GM18502 (cell line): ENCODE measurements around the gene SCCPDH.
"Not testable (repeated sequence)": the region's sequence is repeated elsewhere in the genome, so short reads cannot be mapped to it uniquely, and the experiment has no call there.

Experiments used
- ATAC-seq: cut with Tn5 transposase; IDR thresholded peaks from one replicate; pipeline ENCODE4 v1.9.1; 2021; ENCODE audit warnings: mild to moderate bottlenecking; ENCODE audit not compliant: unreplicated experiment, poor library complexity

The SCCPDH gene

DNA sequence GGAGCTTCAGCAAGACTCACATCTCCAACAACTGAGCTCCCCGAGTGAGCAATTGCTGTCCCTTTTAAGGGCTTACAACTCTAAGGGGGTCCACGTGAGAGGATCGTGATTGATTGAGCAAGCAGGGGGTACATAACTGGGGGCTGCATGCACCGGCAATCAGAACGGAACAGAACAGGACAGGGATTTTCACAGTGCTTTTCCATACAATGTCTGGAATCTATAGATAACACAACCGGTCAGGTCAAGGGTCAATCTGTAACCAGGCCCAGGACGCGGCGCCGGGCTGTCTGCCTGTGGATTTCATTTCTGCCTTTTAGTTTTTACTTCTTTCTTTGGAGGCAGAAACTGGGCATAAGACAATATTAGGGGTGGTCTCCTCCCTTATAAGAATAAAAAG, 21.9 kb downstream of the SCCPDH start:
- not testable (repeated sequence) for ATAC-seq

DNA sequence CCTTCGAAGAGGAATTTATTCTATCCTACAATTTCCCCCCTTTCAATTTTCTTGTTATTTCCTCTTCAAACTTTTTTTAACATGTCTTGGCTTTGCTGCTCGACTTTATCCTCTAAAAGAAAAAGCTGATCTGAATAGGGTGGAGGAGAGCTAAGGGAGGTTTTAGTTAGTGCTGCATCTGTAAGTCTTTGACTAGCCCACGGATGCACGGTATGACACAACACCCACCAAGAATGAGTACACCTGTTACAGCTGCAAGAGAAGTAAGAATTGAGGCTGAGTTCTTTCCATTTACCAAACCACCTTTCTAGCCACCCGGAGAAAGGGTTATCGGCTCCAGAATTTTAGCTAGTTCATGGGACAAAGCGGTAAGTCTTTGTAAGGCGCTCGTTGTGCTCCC, 23.8 kb downstream of the SCCPDH start:
- no peak for ATAC-seq

- ATAC-seq, result no peak
Measured at GRCh38 chr1:246748867-246749266, 24.7 kb downstream of the SCCPDH start.

- ATAC-seq, result no peak
Measured at GRCh38 chr1:246750752-246751151, 26.5 kb downstream of the SCCPDH start.

DNA sequence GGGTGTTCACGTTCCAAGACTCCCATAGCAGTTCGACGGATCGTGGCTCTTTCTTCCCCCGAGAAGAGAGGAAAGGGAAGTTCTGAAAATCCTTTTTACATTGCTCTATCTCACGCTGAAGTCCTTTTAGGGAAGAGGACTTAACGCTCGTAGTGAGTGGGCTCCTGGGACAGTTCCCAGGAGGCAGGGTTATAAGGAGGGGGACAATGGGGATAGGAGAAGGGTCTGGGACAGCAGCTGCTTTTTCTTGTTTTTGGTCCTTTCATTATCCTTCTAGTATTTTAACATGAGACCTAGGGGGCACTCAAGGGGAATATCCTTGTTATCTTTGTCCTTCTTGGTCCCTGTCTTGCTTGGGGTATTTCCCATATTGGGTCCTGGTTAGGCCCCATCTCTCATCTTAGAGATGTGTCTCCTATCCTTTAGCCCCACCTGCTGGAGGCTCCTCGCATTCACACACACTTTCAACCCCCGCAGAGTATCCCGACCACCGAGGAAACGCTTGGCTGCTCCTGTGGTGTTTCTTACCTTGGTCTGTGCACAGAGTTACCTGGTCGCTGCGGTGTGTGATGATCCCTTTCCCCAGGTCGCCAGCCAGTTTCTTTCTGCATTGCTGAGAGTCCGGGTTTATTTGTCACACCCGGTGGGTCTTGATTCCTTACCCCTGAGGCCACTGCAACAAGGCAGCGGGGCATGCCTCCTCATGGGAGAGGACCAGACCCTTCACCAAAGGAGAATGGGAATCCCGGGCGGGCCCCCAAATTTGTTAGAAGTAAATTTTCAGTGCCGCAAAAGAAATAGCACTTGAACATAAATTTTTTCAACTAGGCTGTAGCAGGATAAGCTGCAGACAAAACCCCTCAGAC, 29.7 kb downstream of the SCCPDH start:
- peak; percentile 92 for ATAC-seq

- no peak for ATAC-seq
Measured at GRCh38 chr1:246755419-246755818, 31.2 kb downstream of the SCCPDH start.

DNA sequence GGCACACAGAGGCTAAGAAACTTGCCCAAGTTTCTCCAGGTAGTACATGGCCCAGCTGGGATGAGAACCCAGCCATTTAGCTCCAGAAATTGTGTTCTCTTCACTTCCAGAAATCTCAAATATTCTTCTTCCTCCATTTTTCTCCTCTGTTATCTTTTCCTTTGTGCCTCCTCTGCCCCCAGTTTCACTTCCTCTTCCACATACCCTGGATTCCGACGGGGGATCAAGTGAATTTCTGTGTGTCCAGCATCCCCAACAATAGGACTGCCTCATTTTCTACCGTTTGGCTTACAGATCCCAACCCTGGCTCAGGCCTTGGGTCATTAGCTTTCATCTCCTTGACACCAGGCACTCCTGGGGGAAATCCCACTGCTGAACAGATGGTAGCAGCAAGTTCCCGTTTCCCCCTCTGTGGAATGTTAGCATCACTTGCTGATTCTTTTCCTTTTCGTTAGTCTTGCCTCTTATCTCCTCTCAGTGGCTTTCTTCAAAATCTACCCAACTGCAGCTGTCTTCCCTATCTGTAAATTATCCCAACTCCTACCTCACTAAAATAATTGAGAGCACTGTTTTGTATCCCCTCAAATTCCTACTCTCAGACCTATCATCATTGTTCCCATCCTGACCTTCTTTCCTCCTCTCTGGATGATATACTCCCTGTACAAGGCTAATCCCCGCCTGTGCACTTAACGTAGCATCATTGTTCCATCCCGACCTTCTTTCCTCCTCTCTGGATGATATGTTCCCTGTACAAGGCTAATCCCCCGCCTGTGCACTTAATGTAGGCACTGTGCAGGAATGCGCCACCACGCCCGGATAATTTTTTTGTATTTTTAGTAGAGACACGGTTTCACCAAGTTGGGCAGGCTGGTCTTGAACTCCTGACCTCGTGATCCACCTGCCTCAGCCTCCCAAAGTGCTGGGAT, 36.5 kb downstream of the SCCPDH start:
- ATAC-seq, result no peak

GRCh38 chr1:246761396-246761795, 37.2 kb downstream of the SCCPDH start:
- ATAC-seq, result no peak

GRCh38 chr1:246765521-246765920, 41.3 kb downstream of the SCCPDH start:
- no peak for ATAC-seq

DNA sequence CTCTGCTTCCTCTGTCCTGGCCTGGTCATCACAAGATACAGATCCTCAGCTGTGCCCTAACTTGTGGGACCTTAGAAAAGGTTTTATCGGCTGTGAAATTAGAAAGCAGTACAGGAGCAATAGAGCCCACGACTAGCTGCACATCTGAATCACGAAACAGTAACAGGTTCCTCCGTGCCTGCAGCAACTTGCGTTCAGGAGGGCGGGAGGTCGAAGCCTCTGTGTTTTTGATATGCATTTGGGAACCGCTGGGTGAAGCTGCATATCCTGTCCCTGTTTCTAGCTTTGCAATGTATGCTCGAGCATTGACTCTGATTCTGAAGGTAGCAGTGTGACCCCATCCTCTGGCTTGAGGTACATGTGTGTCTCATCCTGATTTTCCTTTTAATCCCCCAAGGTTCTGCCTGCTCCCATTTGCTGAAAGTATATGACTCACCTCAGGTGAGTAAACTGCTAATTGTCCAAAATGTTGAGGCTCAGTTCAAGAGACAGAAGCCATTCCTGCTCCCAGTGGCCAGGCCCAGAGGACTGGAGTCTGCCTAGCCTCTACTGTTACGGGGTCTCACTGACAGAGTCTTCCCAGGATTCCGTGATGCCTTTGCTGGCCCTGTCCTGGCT, 44.3 kb downstream of the SCCPDH start:
- ATAC-seq, result no peak

DNA sequence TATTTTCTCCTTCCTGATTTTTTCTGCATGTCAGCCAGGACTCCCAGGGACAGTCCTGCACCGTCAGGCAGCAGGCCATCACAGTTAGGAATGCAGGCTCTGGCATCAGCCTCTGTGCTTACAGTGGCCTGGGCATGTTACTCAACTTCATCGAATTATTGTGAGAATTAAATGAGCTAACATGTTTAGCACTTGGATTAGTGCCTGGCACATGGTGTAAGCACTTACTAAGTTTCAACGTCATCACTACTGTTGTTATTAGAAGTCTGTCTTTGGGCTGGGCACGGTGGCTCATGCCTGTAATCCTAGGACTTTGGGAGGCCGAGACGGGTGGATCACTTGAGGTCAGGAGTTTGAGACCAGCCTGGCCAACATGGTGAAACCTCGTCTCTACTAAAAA, 45.1 kb downstream of the SCCPDH start:
- ATAC-seq, result no peak

- no peak for ATAC-seq
Measured at GRCh38 chr1:246771366-246771765, 47.2 kb downstream of the SCCPDH start.

GRCh38 chr1:246772686-246773085, 48.5 kb downstream of the SCCPDH start:
- no peak for ATAC-seq

- peak; percentile 95 for ATAC-seq
Measured at GRCh38 chr1:246773213-246773641, 49.0 kb downstream of the SCCPDH start.

- ATAC-seq, result no peak
Measured at GRCh38 chr1:246775531-246776385, 51.5 kb downstream of the SCCPDH start.

- no peak for ATAC-seq
Measured at GRCh38 chr1:246776923-246777322, 52.7 kb downstream of the SCCPDH start.

DNA sequence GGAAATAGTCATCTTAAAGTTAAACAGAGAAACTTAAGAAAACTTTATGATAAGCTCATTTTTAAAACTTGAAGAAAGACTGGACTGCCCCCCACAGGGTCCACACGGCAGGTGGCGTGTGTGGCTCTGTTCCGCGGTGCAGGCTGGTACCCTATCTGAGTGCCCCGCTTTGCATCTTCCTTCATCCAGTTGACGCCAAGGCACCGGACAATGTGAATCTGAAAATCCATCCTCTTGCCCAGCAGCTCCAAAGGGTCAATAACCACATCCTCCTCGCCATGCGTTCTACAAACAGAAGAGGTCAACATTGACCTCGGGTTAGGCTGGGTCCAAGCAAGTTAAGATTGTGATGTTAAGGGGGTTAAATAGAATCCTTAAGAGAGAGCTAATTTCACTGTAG, 54.5 kb downstream of the SCCPDH start:
- no peak for ATAC-seq

- no peak for ATAC-seq
Measured at GRCh38 chr1:246779561-246780175, 55.5 kb downstream of the SCCPDH start.

DNA sequence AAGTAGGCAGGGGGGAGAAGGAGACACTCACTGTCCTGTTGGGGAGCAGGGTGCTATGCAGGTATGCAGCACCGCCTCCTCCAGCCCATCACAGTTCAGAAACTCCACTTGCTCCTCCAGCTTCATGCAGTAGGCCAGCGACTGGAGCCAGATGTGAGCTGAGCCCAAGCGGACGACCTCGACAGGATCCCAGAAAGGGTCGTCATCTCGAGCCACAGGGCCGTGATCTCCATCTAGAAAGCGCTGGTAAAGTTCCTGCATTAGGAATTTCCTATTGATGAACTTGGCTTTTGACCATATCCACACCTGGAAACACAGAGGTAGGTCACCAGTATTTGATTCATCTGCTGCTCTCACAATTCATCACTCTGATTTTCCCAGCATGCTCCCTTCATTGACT, 56.1 kb downstream of the SCCPDH start:
- no peak for ATAC-seq
